ENCODE data around the gene PTDSS2. TPM values are rescaled to one million over a fixed set of nuclear protein-coding genes. Genes with fewer than 3 reads are reported as not detected.

Gene PTDSS2
- total and polyA plus RNA-seq, 2 of the 4 experiments (the other 2 are of a cell fraction): 23.5 to 26.6 TPM

DNA sequence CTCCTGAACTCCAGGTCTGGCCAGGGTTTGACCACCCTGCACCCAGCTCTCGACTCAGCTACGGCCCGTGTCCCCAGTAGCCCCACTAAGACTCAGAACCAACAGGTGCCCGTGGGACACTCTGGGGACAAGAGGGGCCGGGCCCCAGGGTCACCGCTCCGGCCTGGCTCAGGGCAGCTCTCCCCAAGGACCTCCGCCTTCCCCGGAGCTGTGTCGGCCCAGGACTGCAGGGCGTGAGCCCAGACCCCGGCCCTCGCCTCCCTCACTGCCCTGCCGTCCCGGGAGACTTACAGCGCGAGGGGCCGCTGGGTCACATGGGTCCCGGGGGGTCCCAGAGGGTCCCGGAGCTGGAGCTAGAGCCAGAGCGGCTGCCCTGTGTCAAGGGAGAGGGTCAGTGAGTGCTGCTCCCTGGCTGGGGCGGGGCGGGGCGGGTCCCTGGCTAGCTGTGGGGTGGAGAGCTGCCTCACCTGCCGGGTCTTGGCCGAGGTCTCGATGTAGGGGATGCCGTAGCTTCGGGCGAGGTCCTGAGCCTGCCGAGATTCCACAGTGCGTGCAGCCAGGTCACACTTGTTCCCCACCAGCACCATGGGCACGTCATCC, 83.0 kb downstream of the PTDSS2 start:
- peaks cover 3% of the 10 kb centered on the region; the same call in 1 of the 2 replicates for H3K9me1 ChIP-seq (ENCODE audit: insufficient read depth, low read length)
- ChIA-PET CTCF (no interaction called here), POLR2A (ENCODE audit: unreplicated experiment) (no interaction called here)
- H3K9ac ChIP-seq (ENCODE audit: low read depth, low read length): no peak overlapping the region
- H2BK15ac ChIP-seq (ENCODE audit: low read depth, low read length): no peak overlapping the region
- H4K8ac ChIP-seq (ENCODE audit: low read depth in 2 of 2, low read length in 2 of 2): no peak overlapping the region
- no peak overlapping the region for H2BK120ac ChIP-seq (ENCODE audit: low read depth, low read length)
- H3K4me1 ChIP-seq (ENCODE audit: control insufficient read depth, insufficient read depth, low read length): peaks cover 16% of the 10 kb centered on the region
- H2BK5ac ChIP-seq (ENCODE audit: low read depth, low read length, poor library complexity, severe bottlenecking): no peak overlapping the region
- H3K4me2 ChIP-seq (ENCODE audit: low read depth, low read length): no peak overlapping the region
- 97% methylated on average over 20 of the region's 33 CpGs; no CpG with 5 or more reads in 1 of the 2 experiments for WGBS, 2 experiments (ENCODE audit: extremely low coverage in 2 of 2, insufficient read length in 1 of 2)
- no TSS peak for BruUV-seq (replicated peaks)
- H2AK5ac ChIP-seq (ENCODE audit: low read depth, low read length): 0 out of 2 replicates have a peak overlapping the region, but pooled peaks have one; percentile 39
- no peak overlapping the region for H3K14ac ChIP-seq (replicated peaks; ENCODE audit: low read depth, low read length)
- H3K36me3 ChIP-seq (ENCODE audit: control insufficient read depth, insufficient read depth, low read length): peaks cover 24% of the 10 kb centered on the region; the same call in 1 of the 2 replicates
- H3K56ac ChIP-seq (ENCODE audit: extremely low read depth, insufficient read depth, low read length): no peak overlapping the region
- no peak overlapping the region for H2AK9ac ChIP-seq (replicated peaks; ENCODE audit: low read depth, low read length, poor library complexity)
- no peak overlapping the region for H3K4ac ChIP-seq (ENCODE audit: low read depth, low read length)
- no peaks in the 10 kb centered on the region for H3K9me3 ChIP-seq (ENCODE audit: control insufficient read depth, insufficient read depth, low read length)
- H3K79me1 ChIP-seq (ENCODE audit: low read depth in 1 of 2, low read length in 2 of 2): peaks cover 3 to 26% of the 10 kb centered on the region in 2 experiments; a peak in 3 of 4 replicates
- H3K4me3 ChIP-seq (ENCODE audit: insufficient read depth, low read depth, low read length): no peak overlapping the region
- no peak for TF ChIP-seq MAZ (IDR thresholded peaks at IDR 0.05; ENCODE audit: borderline replicate concordance, low read depth, low read length)
- no peak for TF ChIP-seq RFX5 (IDR thresholded peaks at IDR 0.05; ENCODE audit: low read depth, low read length)
- TF ChIP-seq RAD21 (IDR thresholded peaks at IDR 0.05; ENCODE audit: low read length): no peak
- TF ChIP-seq, protein P1, sequence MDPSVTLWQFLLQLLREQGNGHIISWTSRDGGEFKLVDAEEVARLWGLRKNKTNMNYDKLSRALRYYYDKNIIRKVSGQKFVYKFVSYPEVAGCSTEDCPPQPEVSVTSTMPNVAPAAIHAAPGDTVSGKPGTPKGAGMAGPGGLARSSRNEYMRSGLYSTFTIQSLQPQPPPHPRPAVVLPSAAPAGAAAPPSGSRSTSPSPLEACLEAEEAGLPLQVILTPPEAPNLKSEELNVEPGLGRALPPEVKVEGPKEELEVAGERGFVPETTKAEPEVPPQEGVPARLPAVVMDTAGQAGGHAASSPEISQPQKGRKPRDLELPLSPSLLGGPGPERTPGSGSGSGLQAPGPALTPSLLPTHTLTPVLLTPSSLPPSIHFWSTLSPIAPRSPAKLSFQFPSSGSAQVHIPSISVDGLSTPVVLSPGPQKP (IDR thresholded peaks at IDR 0.05; ENCODE audit: borderline replicate concordance, low read depth, low read length): no peak
- TF ChIP-seq NFE2L2 (IDR thresholded peaks at IDR 0.05; ENCODE audit: low read depth, low read length): no peak
- TF ChIP-seq MXI1 (IDR thresholded peaks at IDR 0.05; ENCODE audit: borderline replicate concordance, low read depth, low read length): no peak
- no peak for TF ChIP-seq RCOR1 (IDR thresholded peaks at IDR 0.05; ENCODE audit: insufficient replicate concordance, low read length)
- TF ChIP-seq BHLHE40 (IDR thresholded peaks at IDR 0.05; ENCODE audit: low read depth, low read length): no peak
- no peak for TF ChIP-seq POLR2A (IDR thresholded peaks at IDR 0.05; ENCODE audit: low read depth, low read length)
- no peak for TF ChIP-seq MAFK (IDR thresholded peaks at IDR 0.05; ENCODE audit: low read depth, low read length)
- H4K20me1 ChIP-seq (ENCODE audit: insufficient read depth, low read length): peaks cover 24% of the 10 kb centered on the region
- H4K91ac ChIP-seq (ENCODE audit: insufficient read depth, low read depth, low read length): no peak overlapping the region
- DNase-seq (no peak), ATAC-seq (ENCODE audit: low read depth) (no peak)
- no peaks in the 10 kb centered on the region for H3K27me3 ChIP-seq (ENCODE audit: control insufficient read depth, insufficient read depth, low read length)
- no peak overlapping the region for H3K23ac ChIP-seq (ENCODE audit: low read depth, low read length)
- no peak overlapping the region for H3K18ac ChIP-seq (ENCODE audit: low read depth, low read length)
- H4K5ac ChIP-seq (ENCODE audit: low read depth, low read length): no peak overlapping the region
- H2BK20ac ChIP-seq (ENCODE audit: low read depth, low read length): no peak overlapping the region
- dilution Hi-C loops (cut with HindIII; ENCODE audit: low sequenced_read_pairs, unreplicated experiment): no loop called here
- H2AFZ ChIP-seq (replicated peaks; ENCODE audit: low read length, poor library complexity): no peak overlapping the region
- intact Hi-C loops (cut with micrococcal nuclease): no loop called here
- in situ Hi-C loops (cut with MboI; ENCODE audit: low sequenced_read_pairs): no loop called here
- H3K27ac ChIP-seq (ENCODE audit: insufficient read depth, low read length): no peak overlapping the region
